GM12878 (cell line): Measurements from ENCODE around the gene NFATC3.

Experiments used
- CTCF ChIP-seq, 3 experiments: IDR thresholded peaks in 2 of 3; conservative IDR thresholded peaks in 1 of 3; 2 replicates each; pipeline ENCODE4 v1.5.1; 2011; ENCODE audit warnings: low read depth in 3 of 3, low read length in 3 of 3, mild to moderate bottlenecking in 3 of 3, control low read depth in 2 of 3, moderate library complexity in 2 of 3, inconsistent platforms in 1 of 3, mixed read lengths in 1 of 3; ENCODE audit not compliant: control insufficient read depth in 2 of 3, insufficient read depth in 1 of 3; ENCODE audit errors: extremely low read depth in 1 of 3
- EP300 ChIP-seq, 2 experiments: fragments of 150-350 bp in 1 of 2; IDR thresholded peaks; 2 replicates each; pipeline ENCODE4 v1.6.1; 2011 to 2012; ENCODE audit warnings: low read depth in 2 of 2, low read length in 2 of 2, borderline replicate concordance in 1 of 2, improper control_type of control experiment in 1 of 2, inconsistent platforms in 1 of 2; ENCODE audit not compliant: control insufficient read depth in 1 of 2
- POLR2A ChIP-seq: IDR thresholded peaks from 2 replicates; pipeline ENCODE4 v1.6.1; 2011; ENCODE audit warnings: low read depth, mild to moderate bottlenecking, low read length

GRCh38 chr16:68267612-68268405 lies 182.6 kb downstream of the NFATC3 start:
- no peak for TF ChIP-seq CTCF (IDR thresholded peaks at IDR 0.05 in 2 of 3, conservative IDR thresholded peaks at IDR 0.05 in 1 of 3; ENCODE audit: control insufficient read depth in 2 of 3, extremely low read depth in 1 of 3, insufficient read depth in 1 of 3, low read depth in 3 of 3, low read length in 3 of 3)
- no peak for TF ChIP-seq EP300 (IDR thresholded peaks at IDR 0.05; ENCODE audit: borderline replicate concordance in 1 of 2, control insufficient read depth in 1 of 2, low read depth in 2 of 2, low read length in 2 of 2)
- no peak for TF ChIP-seq POLR2A
